ENCODE measurements around the gene PRPF18. TPM values are rescaled to one million over a fixed set of nuclear protein-coding genes. Genes with fewer than 3 reads are reported as not detected.

PRPF18 gene
- total RNA-seq, 1 donor from 2014 or later = 12.3 TPM

- ATAC-seq = peak; percentile 83
These were observed 83.5 kb downstream of the PRPF18 start for GRCh38 chr10:13670311-13670710.

DNA sequence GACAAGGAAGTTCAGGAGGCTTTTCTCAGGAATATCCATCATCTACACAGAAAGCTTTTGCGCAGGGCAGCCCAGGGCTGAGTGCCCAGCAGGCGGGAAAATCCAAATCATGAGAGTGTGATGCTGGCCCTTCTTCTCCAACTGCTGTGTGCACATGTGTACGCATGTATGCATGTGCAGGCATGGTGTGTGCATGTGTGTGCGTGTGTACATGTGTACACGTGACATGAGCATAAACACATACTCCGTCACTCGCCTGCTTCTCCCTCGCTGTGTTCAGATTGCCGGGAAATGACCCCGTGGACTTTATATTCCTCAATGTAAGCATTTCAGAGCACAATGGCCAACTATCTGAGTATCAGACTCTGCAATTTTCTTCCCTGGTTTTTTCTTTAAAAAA is 85.1 kb downstream of the PRPF18 start:
- no peak for ATAC-seq

DNA sequence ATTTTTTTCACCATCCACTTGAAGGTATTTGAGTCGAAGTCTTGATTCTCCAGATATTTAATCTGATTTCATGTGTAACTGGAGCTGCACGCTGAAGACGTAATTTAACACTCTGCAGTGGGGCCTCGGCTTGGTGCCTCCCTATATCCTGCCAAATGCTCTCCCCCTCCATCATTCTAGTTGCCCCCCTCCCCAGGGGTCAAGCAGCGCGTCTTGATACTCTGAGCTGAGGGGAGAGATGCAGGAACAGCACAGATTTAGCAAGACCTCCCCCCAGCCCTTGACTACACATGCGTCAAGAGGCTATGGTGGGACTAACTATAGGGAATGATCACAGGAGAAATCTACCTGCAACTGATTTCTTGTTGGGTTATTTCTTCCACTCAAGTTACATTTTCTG is 85.8 kb downstream of the PRPF18 start:
- no peak for ATAC-seq

DNA sequence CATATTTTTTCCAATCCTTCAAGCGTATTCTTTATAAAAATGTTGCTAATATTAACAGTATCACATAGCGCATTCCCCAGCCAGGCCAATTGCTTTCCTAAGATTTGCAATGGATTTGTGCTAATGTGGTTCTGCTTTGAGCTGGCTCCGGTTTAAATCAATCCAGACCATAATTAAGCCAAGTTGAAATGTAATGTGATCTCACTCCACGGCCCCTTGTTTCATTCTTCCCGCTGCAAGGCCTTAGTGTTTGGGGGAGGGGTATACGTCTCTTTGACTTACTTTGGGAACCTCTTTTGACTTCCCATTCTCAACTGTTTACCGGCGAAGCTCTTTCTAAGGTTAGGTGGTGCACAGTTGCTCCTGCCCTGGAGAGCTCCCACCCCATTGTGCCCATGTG is 86.4 kb downstream of the PRPF18 start:
- no peak for ATAC-seq

- ATAC-seq = no peak
These were observed 88.2 kb downstream of the PRPF18 start for GRCh38 chr10:13674645-13675588.

- ATAC-seq = no peak
These were observed 91.5 kb downstream of the PRPF18 start for GRCh38 chr10:13678101-13678843.

Other genes with a start within 250 kb of the PRPF18 start
- 31.4 TPM for gene SEPHS1, start 238.7 kb upstream of the PRPF18 start, total RNA-seq
- 0.56 TPM for gene BEND7, start 58.0 kb upstream of the PRPF18 start, total RNA-seq